H1 (cell line): Measurements from ENCODE around the gene SEH1L. TPM values are rescaled to one million over a fixed set of nuclear protein-coding genes. Genes with fewer than 3 reads are reported as not detected.

Source experiments
- CTCF ChIA-PET: fragments of 300-600 bp; sonication (Branson Sonifier 250); formaldehyde crosslinking; loops from one replicate; lab custom pipeline; 2021; ENCODE audit not compliant: partially characterized antibody; lab: Charles Lee
- POLR2A ChIA-PET: fragments of 300-600 bp; sonication (Branson Sonifier 250); formaldehyde crosslinking; loops from one replicate; lab custom pipeline; 2021; ENCODE audit warnings: inconsistent platforms; ENCODE audit not compliant: partially characterized antibody; lab: Charles Lee
- DNase-seq, 2 experiments: peaks; one replicate each; pipeline versions ENCODE4 v3.0.0 to v3.0.0-alpha.2; 2010 to 2022; ENCODE audit warnings: low spot score in 2 of 2, low read depth in 1 of 2, mixed read lengths in 1 of 2
- FAIRE-seq: peaks from 2 replicates; lab custom pipeline; 2011; peaks lifted over from hg19 to GRCh38; lab: Jason Lieb, UNC
- H2AFZ ChIP-seq: 2 replicates; pipeline ENCODE4 v1.8.1; 2012; ENCODE audit warnings: low read length, inconsistent platforms
- H2AK5ac ChIP-seq: 2 replicates; pipeline ENCODE4 v1.6.1; 2013; ENCODE audit warnings: low read depth, low read length
- H2BK120ac ChIP-seq: replicated peaks from 2 replicates; pipeline ENCODE3; 2013; ENCODE audit warnings: low read depth, low read length, inconsistent platforms
- H2BK12ac ChIP-seq: 2 replicates; pipeline ENCODE4 v1.6.1; 2013; ENCODE audit warnings: low read depth, low read length
- H2BK15ac ChIP-seq: 2 replicates; pipeline ENCODE4 v1.6.1; 2013; ENCODE audit warnings: low read length
- H2BK20ac ChIP-seq: 2 replicates; pipeline ENCODE4 v1.6.1; 2013; ENCODE audit warnings: low read length
- H2BK5ac ChIP-seq: 2 replicates; pipeline ENCODE4 v1.6.1; 2013; ENCODE audit warnings: low read depth, low read length
- H3K14ac ChIP-seq: 2 replicates; pipeline ENCODE4 v1.6.1; 2013; ENCODE audit warnings: inconsistent platforms; ENCODE audit not compliant: insufficient read length
- H3K18ac ChIP-seq: 2 replicates; pipeline ENCODE4 v1.6.1; 2013; ENCODE audit warnings: low read length; ENCODE audit errors: extremely low read depth
- H3K23ac ChIP-seq: 2 replicates; pipeline ENCODE4 v1.6.1; 2013; ENCODE audit warnings: inconsistent platforms; ENCODE audit not compliant: insufficient read length
- H3K23me2 ChIP-seq: 2 replicates; pipeline ENCODE4 v1.6.1; 2013; ENCODE audit warnings: low read depth, low read length
- H3K27ac ChIP-seq: 2 replicates; pipeline ENCODE4 v1.6.1; 2011; ENCODE audit warnings: low read depth, low read length, inconsistent platforms
- H3K27me3 ChIP-seq, 4 experiments: replicated peaks in 1 of 4; 1 replicate in 1 of 4; 2 replicates in 3 of 4; pipeline versions ENCODE4 v1.6.1 to v1.8.1; 2011 to 2013; ENCODE audit warnings: low read length in 3 of 4, mild to moderate bottlenecking in 3 of 4, inconsistent platforms in 2 of 4, mixed read lengths in 2 of 4, moderate library complexity in 1 of 4; ENCODE audit not compliant: control insufficient read depth in 3 of 4, insufficient read depth in 3 of 4; ENCODE audit errors: extremely low read depth in 1 of 4
- H3K36me3 ChIP-seq, 4 experiments: 2 replicates each; pipeline versions ENCODE4 v1.6.1 to v1.8.1; 2011 to 2013; ENCODE audit warnings: mild to moderate bottlenecking in 4 of 4, low read length in 3 of 4, moderate library complexity in 2 of 4, control low read depth in 1 of 4, inconsistent platforms in 1 of 4; ENCODE audit not compliant: insufficient read depth in 4 of 4, control insufficient read depth in 2 of 4
- H3K4ac ChIP-seq: replicated peaks from 2 replicates; pipeline ENCODE3; 2013; ENCODE audit warnings: low read length, low read depth, mixed read lengths, inconsistent platforms; ENCODE audit not compliant: insufficient read length
- H3K4me1 ChIP-seq, 4 experiments: replicated peaks in 1 of 4; 1 replicate in 1 of 4; 2 replicates in 3 of 4; pipeline versions ENCODE4 v1.6.1 to v1.8.1; 2011 to 2013; ENCODE audit warnings: low read length in 3 of 4, inconsistent platforms in 2 of 4, mixed read lengths in 1 of 4; ENCODE audit not compliant: insufficient read depth in 4 of 4, control insufficient read depth in 3 of 4
- H3K4me2 ChIP-seq, 2 experiments: 2 replicates each; pipeline versions ENCODE4 v1.6.1 to v1.8.1; 2011 to 2013; ENCODE audit warnings: low read depth in 2 of 2, low read length in 2 of 2, control low read depth in 1 of 2, inconsistent platforms in 1 of 2, mild to moderate bottlenecking in 1 of 2; ENCODE audit not compliant: insufficient read depth in 1 of 2
- H3K4me3 ChIP-seq, 4 experiments: fragments of 200-600, 300-600 bp in 1 of 4; sonication (generic), shearing (Covaris generic), sonication (Bioruptor Twin) in 1 of 4; 2 replicates each; pipeline versions ENCODE4 v1.5.1 to v1.8.1; 2011 to 2016; ENCODE audit warnings: low read length in 4 of 4, low read depth in 3 of 4, control low read depth in 2 of 4, inconsistent platforms in 2 of 4, mild to moderate bottlenecking in 2 of 4, mixed read lengths in 1 of 4, moderate library complexity in 1 of 4; ENCODE audit not compliant: insufficient read depth in 2 of 4; ENCODE audit errors: extremely low read depth in 1 of 4
- H3K56ac ChIP-seq: replicated peaks from 2 replicates; pipeline ENCODE3; 2013; ENCODE audit warnings: low read depth, mild to moderate bottlenecking, mixed read lengths, low read length, inconsistent platforms; ENCODE audit not compliant: insufficient read length
- H3K79me1 ChIP-seq: 2 replicates; pipeline ENCODE4 v1.6.1; 2013; ENCODE audit warnings: low read depth, low read length, control low read depth
- H3K79me2 ChIP-seq, 2 experiments: 2 replicates each; pipeline versions ENCODE4 v1.6.1 to v1.8.1; 2012 to 2013; ENCODE audit warnings: low read length in 2 of 2, mild to moderate bottlenecking in 2 of 2, inconsistent platforms in 1 of 2; ENCODE audit not compliant: insufficient read depth in 2 of 2, control insufficient read depth in 1 of 2
- H3K9ac ChIP-seq, 4 experiments: replicated peaks in 1 of 4; 1 replicate in 1 of 4; 2 replicates in 3 of 4; pipeline versions ENCODE4 v1.6.1 to v1.8.1; 2011 to 2013; ENCODE audit warnings: low read depth in 3 of 4, low read length in 3 of 4, control low read depth in 2 of 4, mild to moderate bottlenecking in 2 of 4, moderate library complexity in 2 of 4, inconsistent platforms in 1 of 4; ENCODE audit errors: extremely low read depth in 1 of 4
- H3K9me3 ChIP-seq, 2 experiments: 2 replicates each; pipeline versions ENCODE4 v1.6.1 to v1.8.1; 2012 to 2013; ENCODE audit warnings: mild to moderate bottlenecking in 2 of 2, moderate library complexity in 2 of 2, control low read depth in 1 of 2, inconsistent platforms in 1 of 2, low read depth in 1 of 2, low read length in 1 of 2, mixed read lengths in 1 of 2; ENCODE audit not compliant: insufficient read depth in 2 of 2
- H4K20me1 ChIP-seq, 2 experiments: replicated peaks in 1 of 2; 2 replicates each; pipeline versions ENCODE3 to v1.8.1; 2011 to 2013; ENCODE audit warnings: inconsistent platforms in 2 of 2, low read length in 2 of 2, mild to moderate bottlenecking in 1 of 2; ENCODE audit not compliant: insufficient read depth in 2 of 2, control insufficient read depth in 1 of 2
- H4K5ac ChIP-seq: 2 replicates; pipeline ENCODE4 v1.6.1; 2013; ENCODE audit warnings: low read length, low read depth, mixed read lengths, inconsistent platforms; ENCODE audit not compliant: insufficient read length
- H4K8ac ChIP-seq: 2 replicates; pipeline ENCODE4 v1.8.0; 2013; ENCODE audit warnings: mild to moderate bottlenecking, moderate library complexity, low read length, inconsistent platforms; ENCODE audit not compliant: insufficient read depth; ENCODE audit errors: extremely low read depth
- H4K91ac ChIP-seq: replicated peaks from 2 replicates; pipeline ENCODE3; 2013; ENCODE audit warnings: low read length, mixed read lengths, inconsistent platforms; ENCODE audit not compliant: insufficient read length
- JUND ChIP-seq: IDR thresholded peaks from 2 replicates; pipeline ENCODE4 v1.6.1; 2011; ENCODE audit warnings: mild to moderate bottlenecking, improper control_type of control experiment, low read length
- SRF ChIP-seq: IDR thresholded peaks from 2 replicates; pipeline ENCODE4 v1.6.1; 2011; ENCODE audit warnings: mild to moderate bottlenecking, low read depth, low read length, moderate library complexity
- WGBS, 2 experiments: shearing (Covaris generic) in 1 of 2; methylation state at CpG; one replicate each; pipeline versions ENCODE4 v1.1.6 to v1.1.7; 2013 to 2015; ENCODE audit warnings: low lambda C conversion rate in 2 of 2, mixed read lengths in 2 of 2, inconsistent platforms in 1 of 2, low coverage in 1 of 2, missing lambda C conversion rate in 1 of 2; ENCODE audit not compliant: insufficient replicate concordance in 2 of 2, insufficient coverage in 1 of 2, insufficient read length in 1 of 2; ENCODE audit errors: extremely low coverage in 1 of 2, missing lambda C conversion rate in 1 of 2; 5-methylcytosine and 5-hydroxymethylcytosine counted together
- polyA plus RNA-seq, 7 experiments: library from polyadenylated mRNA; depleted of rRNA in 3 of 7; stranded (reverse) in 5 of 7; unstranded in 2 of 7; fragments of >200 nt in 5 of 7; fragments of 200-250 nt in 2 of 7; gene quantifications; 1 replicate in 5 of 7; 2 replicates in 1 of 7; 4 replicates in 1 of 7; pipeline versions ENCODE4 v1.2.1 to v1.2.3, GENCODE V29; 2011 to 2013; ENCODE audit warnings: missing spikeins in 2 of 7, mixed read lengths in 2 of 7
- total RNA-seq: library from RNA; stranded (reverse); fragmentation: NEBNext Ultra II Directional; extraction: Animal tissue kit (Norgen Biotek cat#: 25700); gene quantifications from 2 replicates; pipeline ENCODE4 v1.2.1, GENCODE V29; 2021

The SEH1L gene
- total and polyA plus RNA-seq, 2 of the 8 experiments (the other 6 are each of a cell fraction or from before 2014, with no cell fraction given) = 41.7 to 96.7 TPM

- Histone ChIP-seq H3K27ac (no peak overlapping the region), H3K79me1 (peaks cover under 1% of the 10 kb centered on the region; the same call in 1 of the 2 replicates), H2AK5ac (no peak overlapping the region), H3K4ac (no peak overlapping the region), H3K14ac (no peak overlapping the region), H4K8ac (no peak overlapping the region), H3K4me3 (no peak overlapping the region), H2BK15ac (no peak overlapping the region), H2BK12ac (no peak overlapping the region), H3K4me2 (no peak overlapping the region), H3K4me1 (no peaks in the 10 kb centered on the region), H2BK5ac (no peak overlapping the region), H3K9me3 (no peaks in the 10 kb centered on the region), H3K9ac (no peak overlapping the region), H2AFZ (no peak overlapping the region), H4K20me1 (peaks cover 3 to 7% of the 10 kb centered on the region in 2 experiments), H2BK20ac (no peak overlapping the region), H4K91ac (no peak overlapping the region), H3K23me2 (no peaks in the 10 kb centered on the region), H3K18ac (no peak overlapping the region), H3K36me3 (peaks cover 11 to 42% (median 27%) of the 10 kb centered on the region in 4 experiments; a peak in 7 of 8 replicates), H3K79me2 (no peaks in the 10 kb centered on the region), H3K27me3 (no peaks in the 10 kb centered on the region), H3K23ac (no peak overlapping the region), H3K56ac (no peak overlapping the region), H4K5ac (no peak overlapping the region), H2BK120ac (no peak overlapping the region)
- DNase-seq = no peak
- 95% methylated on average over 5 of the region's 5 CpGs; no CpG with 5 or more reads in 1 of the 2 experiments for WGBS, 2 experiments
- ChIA-PET POLR2A (interaction anchor here (0.6 kb wide), 1 partner anchor 29 kb away, joined by 3 read pairs; no protein-coding TSS in a partner anchor), CTCF (no interaction called here)
- FAIRE-seq = no peak
- TF ChIP-seq JUND (no peak), SRF (no peak)
These were observed 63.9 kb downstream of the SEH1L start for GRCh38 chr18:13011719-13012118.
